HG02588 (cell line): ENCODE measurements around the gene AMBRA1.

ENCODE experiments used
- ATAC-seq: cut with Tn5 transposase; IDR thresholded peaks from one replicate; pipeline ENCODE4 v1.9.1; 2021; ENCODE audit warnings: mild to moderate bottlenecking, moderate library complexity; ENCODE audit not compliant: unreplicated experiment

Gene AMBRA1

GRCh38 chr11:46574656-46575055 is 19.2 kb downstream of the AMBRA1 start:
- ATAC-seq, result no peak

- ATAC-seq, result no peak
Observed at GRCh38 chr11:46570790-46571398, 22.9 kb downstream of the AMBRA1 start.

- no peak for ATAC-seq
Observed at GRCh38 chr11:46565232-46565840, 28.5 kb downstream of the AMBRA1 start.

GRCh38 chr11:46564459-46564858 is 29.4 kb downstream of the AMBRA1 start:
- ATAC-seq, result no peak

GRCh38 chr11:46562527-46562926 is 31.3 kb downstream of the AMBRA1 start:
- no peak for ATAC-seq

- no peak for ATAC-seq
Observed at GRCh38 chr11:46560300-46560991, 33.4 kb downstream of the AMBRA1 start.

GRCh38 chr11:46559815-46560214 is 34.0 kb downstream of the AMBRA1 start:
- no peak for ATAC-seq

GRCh38 chr11:46557684-46558151 is 36.1 kb downstream of the AMBRA1 start:
- no peak for ATAC-seq

- no peak for ATAC-seq
Observed at GRCh38 chr11:46555267-46556054, 38.4 kb downstream of the AMBRA1 start.

- ATAC-seq, result no peak
Observed at GRCh38 chr11:46554213-46555147, 39.3 kb downstream of the AMBRA1 start.

- ATAC-seq, result no peak
Observed at GRCh38 chr11:46553814-46554212, 40.0 kb downstream of the AMBRA1 start.

- ATAC-seq, result no peak
Observed at GRCh38 chr11:46551261-46551660, 42.6 kb downstream of the AMBRA1 start.

- ATAC-seq, result no peak
Observed at GRCh38 chr11:46547579-46547978, 46.2 kb downstream of the AMBRA1 start.

- ATAC-seq, result no peak
Observed at GRCh38 chr11:46543564-46543963, 50.3 kb downstream of the AMBRA1 start.

- ATAC-seq, result no peak
Observed at GRCh38 chr11:46541593-46542371, 52.0 kb downstream of the AMBRA1 start.

- ATAC-seq, result no peak
Observed at GRCh38 chr11:46540807-46541206, 53.0 kb downstream of the AMBRA1 start.

GRCh38 chr11:46537537-46538295 is 56.1 kb downstream of the AMBRA1 start:
- ATAC-seq, result no peak

- ATAC-seq, result no peak
Observed at GRCh38 chr11:46537121-46537520, 56.7 kb downstream of the AMBRA1 start.

- ATAC-seq, result no peak
Observed at GRCh38 chr11:46535688-46536087, 58.1 kb downstream of the AMBRA1 start.
